Endodermal cell (in vitro differentiated cells): ENCODE results near the gene TJAP1. TPM values are rescaled to one million over a fixed set of nuclear protein-coding genes. Genes with fewer than 3 reads are reported as not detected.

Source experiments
- DNase-seq: peaks from one replicate; pipeline ENCODE4 v3.0.0-alpha.2; 2017
- H3K27ac ChIP-seq: 2 replicates; pipeline ENCODE4 v1.5.1; 2013; ENCODE audit warnings: mild to moderate bottlenecking, low read depth, low read length, moderate library complexity
- H3K27me3 ChIP-seq: 2 replicates; pipeline ENCODE4 v1.6.1; 2013; ENCODE audit warnings: mild to moderate bottlenecking, low read length, moderate library complexity; ENCODE audit not compliant: insufficient read depth, control insufficient read depth, poor library complexity, severe bottlenecking
- H3K36me3 ChIP-seq: 2 replicates; pipeline ENCODE4 v1.7.0; 2013; ENCODE audit warnings: mild to moderate bottlenecking, low read length, moderate library complexity; ENCODE audit not compliant: control insufficient read depth, insufficient read depth
- H3K4me1 ChIP-seq: one replicate; pipeline ENCODE4 v1.7.0; 2013; ENCODE audit warnings: low read length; ENCODE audit not compliant: control insufficient read depth, insufficient read depth
- H3K4me3 ChIP-seq: 2 replicates; pipeline ENCODE4 v1.5.1; 2013; ENCODE audit warnings: mild to moderate bottlenecking, low read length, moderate library complexity
- H3K9ac ChIP-seq: 2 replicates; pipeline ENCODE4 v1.6.1; 2013; ENCODE audit warnings: mild to moderate bottlenecking, low read length, moderate library complexity; ENCODE audit not compliant: poor library complexity, severe bottlenecking; ENCODE audit errors: extremely low read depth
- H3K9me3 ChIP-seq: 2 replicates; pipeline ENCODE4 v1.6.1; 2013; ENCODE audit warnings: mild to moderate bottlenecking, low read length, moderate library complexity; ENCODE audit not compliant: control insufficient read depth
- H3K27ac Mint-ChIP-seq: 2 replicates; pipeline ENCODE4 v1.8.0; 2020; ENCODE audit warnings: mixed read lengths
- H3K27me3 Mint-ChIP-seq: 2 replicates; pipeline ENCODE4 v1.8.0; 2021; ENCODE audit warnings: mild to moderate bottlenecking, mixed read lengths; ENCODE audit not compliant: insufficient read depth
- H3K36me3 Mint-ChIP-seq: 2 replicates; pipeline ENCODE4 v1.8.0; 2020; ENCODE audit warnings: low read depth, mixed read lengths
- H3K4me1 Mint-ChIP-seq: 2 replicates; pipeline ENCODE4 v1.8.0; 2020; ENCODE audit warnings: mixed read lengths
- H3K4me3 Mint-ChIP-seq: 2 replicates; pipeline ENCODE4 v1.8.0; 2020; ENCODE audit warnings: mild to moderate bottlenecking, moderate library complexity, mixed read lengths
- H3K9me3 Mint-ChIP-seq: 2 replicates; pipeline ENCODE4 v1.8.0; 2020; ENCODE audit warnings: mild to moderate bottlenecking, mixed read lengths
- CTCF ChIP-seq: fragments of 200-600 bp; sonication (generic); conservative IDR thresholded peaks from 2 replicates; pipeline ENCODE4 v1.5.0; 2021; ENCODE audit warnings: antibody characterized with exemption, mild to moderate bottlenecking
- WGBS, 2 experiments: methylation state at CpG; one replicate each; pipeline versions ENCODE4 v1.1.5 to v1.1.7; 2013; ENCODE audit warnings: missing lambda C conversion rate in 2 of 2, mixed read lengths in 1 of 2; ENCODE audit not compliant: insufficient coverage in 1 of 2, insufficient read length in 1 of 2; 5-methylcytosine and 5-hydroxymethylcytosine counted together
- total RNA-seq, 2 donors: library from RNA; stranded (reverse); fragmentation: NEBNext Ultra II Directional in 1 of 2; extraction: Animal tissue kit (Norgen Biotek cat#: 25700) in 1 of 2; gene quantifications; 2 replicates in 1 of 2; 3 replicates in 1 of 2; pipeline ENCODE4 v1.2.1, GENCODE V29; 2021

The TJAP1 gene
- total RNA-seq, 2 donors from 2014 or later = 44.3 to 50.2 TPM

DNA sequence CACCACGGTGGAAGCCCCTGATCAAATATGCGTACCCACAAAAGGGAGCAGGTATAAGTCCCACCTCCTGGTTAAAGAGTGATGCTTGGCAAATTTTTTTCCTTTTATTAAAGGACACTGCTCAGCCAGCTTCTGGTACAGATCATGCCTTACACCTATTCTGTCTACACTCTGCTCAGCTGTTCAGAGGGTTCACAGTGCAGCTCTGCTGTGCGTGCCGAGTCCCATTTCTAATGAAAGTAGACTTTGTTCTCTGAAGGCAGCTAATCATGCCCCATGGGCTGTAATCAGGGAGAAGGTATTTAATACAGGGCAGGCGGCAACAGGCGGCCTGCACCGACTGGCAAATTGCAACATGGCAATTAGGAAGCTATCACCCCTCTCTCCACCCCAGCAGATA lies 16.5 kb downstream of the TJAP1 start:
- Mint-ChIP-seq H3K4me3 (no peak overlapping the region), H3K36me3 (peaks cover 12% of the 10 kb centered on the region), H3K27ac (no peak overlapping the region), H3K27me3 (no peaks in the 10 kb centered on the region), H3K4me1 (peaks cover 17% of the 10 kb centered on the region), H3K9me3 (no peaks in the 10 kb centered on the region)
- H3K9me3 ChIP-seq = no peaks in the 10 kb centered on the region
- no peak for DNase-seq
- peaks cover 16% of the 10 kb centered on the region for H3K36me3 ChIP-seq
- H3K27me3 ChIP-seq = no peaks in the 10 kb centered on the region
- H3K4me1 ChIP-seq = no peaks in the 10 kb centered on the region
- WGBS, 2 experiments = 91 to 98% methylated on average over 6 to 7 of the region's 7 CpGs
- no peak overlapping the region for H3K27ac ChIP-seq
- no peak for TF ChIP-seq CTCF
- H3K9ac ChIP-seq = no peak overlapping the region
- no peak overlapping the region for H3K4me3 ChIP-seq

DNA sequence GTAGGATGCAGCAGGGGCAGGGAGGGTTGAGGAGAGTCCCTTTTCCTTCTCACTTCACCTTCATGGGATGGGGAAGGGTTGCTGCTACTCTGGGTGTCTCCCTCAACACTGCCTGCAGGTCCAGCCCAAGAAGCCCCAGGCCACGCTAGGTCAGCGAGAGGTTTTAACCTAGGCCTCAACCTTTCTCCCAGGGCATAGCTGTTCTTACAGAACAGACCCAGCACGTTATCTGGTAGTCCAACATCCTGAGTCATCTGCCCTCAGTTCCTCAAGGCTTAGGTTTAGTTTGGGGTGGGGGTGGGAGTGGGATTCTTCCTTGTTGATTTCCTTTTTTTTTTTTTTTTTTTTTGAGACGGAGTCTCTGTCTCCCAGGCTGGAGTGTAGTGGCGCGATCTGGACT lies 17.0 kb downstream of the TJAP1 start:
- no peaks in the 10 kb centered on the region for H3K27me3 Mint-ChIP-seq
- no peak overlapping the region for H3K9ac ChIP-seq
- no peak for DNase-seq
- H3K36me3 ChIP-seq = peaks cover 21% of the 10 kb centered on the region
- no peak for TF ChIP-seq CTCF
- no peak overlapping the region for H3K4me3 ChIP-seq
- peaks cover 17% of the 10 kb centered on the region for H3K36me3 Mint-ChIP-seq
- H3K27ac Mint-ChIP-seq = no peak overlapping the region
- no peaks in the 10 kb centered on the region for H3K4me1 ChIP-seq
- no peaks in the 10 kb centered on the region for H3K9me3 ChIP-seq
- no peaks in the 10 kb centered on the region for H3K9me3 Mint-ChIP-seq
- WGBS, 2 experiments = 95 to 100% methylated on average over 3 to 6 of the region's 6 CpGs
- no peak overlapping the region for H3K27ac ChIP-seq
- H3K4me1 Mint-ChIP-seq = peaks cover 17% of the 10 kb centered on the region
- H3K4me3 Mint-ChIP-seq = no peak overlapping the region
- no peaks in the 10 kb centered on the region for H3K27me3 ChIP-seq

GRCh38 chr6:43494766-43495165 lies 17.4 kb downstream of the TJAP1 start:
- Mint-ChIP-seq H3K27me3 (no peaks in the 10 kb centered on the region), H3K9me3 (no peaks in the 10 kb centered on the region), H3K4me1 (peaks cover 17% of the 10 kb centered on the region), H3K27ac (no peak overlapping the region), H3K4me3 (no peak overlapping the region), H3K36me3 (peaks cover 22% of the 10 kb centered on the region)
- no peak for TF ChIP-seq CTCF
- WGBS, 2 experiments = 93 to 96% methylated on average over 3 to 4 of the region's 4 CpGs
- no peaks in the 10 kb centered on the region for H3K27me3 ChIP-seq
- H3K27ac ChIP-seq = no peak overlapping the region
- DNase-seq = no peak
- no peak overlapping the region for H3K9ac ChIP-seq
- H3K9me3 ChIP-seq = no peaks in the 10 kb centered on the region
- H3K4me3 ChIP-seq = no peak overlapping the region
- no peaks in the 10 kb centered on the region for H3K4me1 ChIP-seq
- peaks cover 25% of the 10 kb centered on the region for H3K36me3 ChIP-seq
